Sigmoid colon (tissue), 7 donors: ENCODE measurements around the gene CTTN. TPM values are rescaled to one million over a fixed set of nuclear protein-coding genes. Genes with fewer than 3 reads are reported as not detected.

Experiments
- DNase-seq: peaks from one replicate; pipeline ENCODE4 v3.0.0-alpha.2; 2019
- H3K27ac ChIP-seq, 4 donors: fragments of 200-600 bp; sonication (generic); one replicate each; pipeline ENCODE4 v1.5.1; 2016 to 2019; ENCODE audit warnings: mild to moderate bottlenecking in 1 of 4
- H3K27me3 ChIP-seq, 3 donors: fragments of 200-600 bp; sonication (generic); one replicate each; pipeline ENCODE4 v1.5.1; 2019; ENCODE audit warnings: mild to moderate bottlenecking in 1 of 3
- H3K36me3 ChIP-seq, 4 donors: fragments of 200-600 bp; sonication (generic); one replicate each; pipeline ENCODE4 v1.5.1; 2016 to 2019
- H3K4me1 ChIP-seq, 4 donors: fragments of 200-600 bp; sonication (generic); one replicate each; pipeline ENCODE4 v1.5.1; 2017 to 2019
- H3K4me3 ChIP-seq, 4 donors: fragments of 200-600 bp; sonication (generic); one replicate each; pipeline ENCODE4 v1.5.1; 2017 to 2019; ENCODE audit warnings: mild to moderate bottlenecking in 2 of 4, moderate library complexity in 1 of 4
- H3K9me3 ChIP-seq, 4 donors: fragments of 200-600 bp in 3 of 4; sonication (generic) in 3 of 4; one replicate each; pipeline versions ENCODE4 v1.5.1 to v1.6.1; 2013 to 2019
- EP300 ChIP-seq, 4 donors: sonication (generic); formaldehyde crosslinking; IDR thresholded peaks; one replicate each; pipeline ENCODE4 v1.6.1; 2017; ENCODE audit warnings: antibody characterized with exemption in 4 of 4
- POLR2A ChIP-seq, 2 donors: fragments of 450-650 bp; IDR thresholded peaks; one replicate each; pipeline ENCODE4 v1.6.1; 2016; ENCODE audit warnings: antibody characterized with exemption in 2 of 2, mild to moderate bottlenecking in 2 of 2, moderate library complexity in 2 of 2
- POLR2AphosphoS5 ChIP-seq, 4 donors: sonication (generic); formaldehyde crosslinking; IDR thresholded peaks; one replicate each; pipeline ENCODE4 v1.6.1; 2017; ENCODE audit warnings: antibody characterized with exemption in 4 of 4
- WGBS, 2 donors: extraction: QIAGEN DNeasy Blood & Tissue Kit; methylation state at CpG; one replicate each; pipeline ENCODE4 v1.1.7; 2013; 5-methylcytosine and 5-hydroxymethylcytosine counted together
- intact Hi-C: fragments of 100-400 bp; cut with DNase I; formaldehyde crosslinking; loops from one replicate; pipeline ENCODE4 v1.15.1; 2023
- polyA plus RNA-seq, 3 donors: library from polyadenylated mRNA; stranded (reverse); fragments of 200-250 nt; gene quantifications; one replicate each; pipeline ENCODE4 v1.2.3, GENCODE V29; 2013
- total RNA-seq, 4 donors: library from RNA; depleted of rRNA; stranded (reverse); fragments of >200 nt; gene quantifications; one replicate each; pipeline ENCODE4 v1.1.0, GENCODE V29; 2016
- TF ChIP-seq, protein P1 (sequence below), 4 experiments: fragments of 450-650 bp in 3 of 4; fragments of 200-600 bp in 1 of 4; IDR thresholded peaks; one replicate each; pipeline ENCODE4 v1.5.1; 2016 to 2019; ENCODE audit warnings: antibody characterized with exemption in 4 of 4, mild to moderate bottlenecking in 3 of 4, moderate library complexity in 2 of 4
- donor health status: healthy with polysubstance abuse.
- donor health status: Bipolar disorder and iron deficiency.
- donor health status: healthy.

CTTN gene
- total and polyA plus RNA-seq, 7 donors: 87.1 to 312 (median 136) TPM

DNA sequence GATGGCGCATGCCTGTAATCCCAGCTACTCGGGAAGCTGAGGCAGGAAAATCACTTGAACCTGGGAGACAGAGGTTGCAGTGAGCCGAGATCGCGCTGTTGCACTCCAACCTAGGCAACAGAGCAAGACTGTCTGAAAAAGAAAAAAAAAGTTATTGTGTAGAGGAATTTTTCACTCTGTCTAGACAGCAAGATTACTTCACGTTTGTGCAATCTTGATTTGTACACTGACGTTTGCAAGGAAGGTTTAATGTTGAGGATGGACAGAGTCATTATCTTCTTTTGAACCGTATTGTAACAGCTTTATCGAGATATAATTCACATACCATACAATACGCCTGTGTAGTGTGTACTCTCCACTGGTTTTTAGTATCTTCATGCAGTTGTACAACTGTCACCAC lies 3.7 kb downstream of the CTTN start:
- 86 to 89% methylated on average over 10 of the region's 10 CpGs for WGBS, 2 donors
- Histone ChIP-seq H3K27ac (peak overlapping the region in 1 of 4 donors; percentile 39), H3K4me3 (no peak overlapping the region), H3K9me3 (no peaks in the 10 kb centered on the region), H3K27me3 (no peaks in the 10 kb centered on the region), H3K4me1 (peaks cover 0 to 51% (median 40%) of the 10 kb centered on the region in 4 donors), H3K36me3 (peaks cover 8 to 20% (median 12%) of the 10 kb centered on the region in 4 donors)
- intact Hi-C loops: loop anchor here (5.0 kb wide), 1 partner anchor 75 kb away; no protein-coding TSS in a partner anchor
- no peak for TF ChIP-seq EP300 (IDR thresholded peaks at IDR 0.05)
- TF ChIP-seq POLR2A (IDR thresholded peaks at IDR 0.05): no peak
- TF ChIP-seq POLR2AphosphoS5 (IDR thresholded peaks at IDR 0.05): no peak
- TF ChIP-seq, protein P1, sequence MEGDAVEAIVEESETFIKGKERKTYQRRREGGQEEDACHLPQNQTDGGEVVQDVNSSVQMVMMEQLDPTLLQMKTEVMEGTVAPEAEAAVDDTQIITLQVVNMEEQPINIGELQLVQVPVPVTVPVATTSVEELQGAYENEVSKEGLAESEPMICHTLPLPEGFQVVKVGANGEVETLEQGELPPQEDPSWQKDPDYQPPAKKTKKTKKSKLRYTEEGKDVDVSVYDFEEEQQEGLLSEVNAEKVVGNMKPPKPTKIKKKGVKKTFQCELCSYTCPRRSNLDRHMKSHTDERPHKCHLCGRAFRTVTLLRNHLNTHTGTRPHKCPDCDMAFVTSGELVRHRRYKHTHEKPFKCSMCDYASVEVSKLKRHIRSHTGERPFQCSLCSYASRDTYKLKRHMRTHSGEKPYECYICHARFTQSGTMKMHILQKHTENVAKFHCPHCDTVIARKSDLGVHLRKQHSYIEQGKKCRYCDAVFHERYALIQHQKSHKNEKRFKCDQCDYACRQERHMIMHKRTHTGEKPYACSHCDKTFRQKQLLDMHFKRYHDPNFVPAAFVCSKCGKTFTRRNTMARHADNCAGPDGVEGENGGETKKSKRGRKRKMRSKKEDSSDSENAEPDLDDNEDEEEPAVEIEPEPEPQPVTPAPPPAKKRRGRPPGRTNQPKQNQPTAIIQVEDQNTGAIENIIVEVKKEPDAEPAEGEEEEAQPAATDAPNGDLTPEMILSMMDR (IDR thresholded peaks at IDR 0.05): no peak
- no peak for DNase-seq

DNA sequence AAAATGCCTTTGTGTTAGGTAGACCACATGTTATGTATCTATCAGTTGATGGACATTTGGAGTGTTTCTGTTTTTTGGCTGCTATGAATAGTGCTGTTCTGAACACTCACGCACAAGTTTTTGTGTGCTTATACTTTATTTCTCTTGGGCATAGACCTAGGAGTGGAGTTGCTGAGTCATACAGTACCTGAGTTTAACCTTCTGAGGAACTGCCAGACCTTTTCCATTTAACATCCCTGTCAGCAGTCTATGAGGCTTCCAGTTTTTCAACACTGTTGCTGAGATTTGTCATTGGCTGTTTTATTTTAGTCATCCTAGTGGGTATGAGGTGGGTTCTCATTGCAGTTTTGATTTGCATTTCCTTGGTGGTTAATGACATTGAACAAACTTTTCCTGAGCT lies 4.4 kb downstream of the CTTN start:
- Histone ChIP-seq H3K27ac (no peak overlapping the region), H3K27me3 (no peaks in the 10 kb centered on the region)
- intact Hi-C loops: loop anchor here (5.0 kb wide), 1 partner anchor 75 kb away; no protein-coding TSS in a partner anchor

DNA sequence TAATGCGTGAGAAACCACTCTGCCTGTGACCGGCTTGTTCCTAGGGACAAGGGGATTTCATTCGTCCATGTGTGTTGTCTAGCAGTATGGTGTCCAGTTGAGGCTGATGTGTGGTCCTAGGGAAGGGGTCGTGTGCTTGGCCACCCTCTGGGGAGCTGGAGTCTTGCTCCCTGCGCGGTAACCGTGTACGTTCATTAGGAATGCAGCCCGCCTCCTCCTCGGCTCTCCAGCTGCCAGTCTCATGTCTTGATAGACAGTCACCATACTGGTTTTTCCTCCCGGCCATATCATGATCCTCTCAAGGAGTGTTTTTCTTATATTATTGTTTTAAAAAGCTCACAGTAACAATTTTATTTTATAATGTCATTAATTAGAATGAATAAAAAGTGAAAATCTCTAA lies 5.9 kb downstream of the CTTN start:
- 93 to 95% methylated on average over 11 of the region's 11 CpGs for WGBS, 2 donors
- DNase-seq: no peak
- no peak for TF ChIP-seq EP300 (IDR thresholded peaks at IDR 0.05)
- TF ChIP-seq POLR2A (IDR thresholded peaks at IDR 0.05): no peak
- TF ChIP-seq, protein P1 (IDR thresholded peaks at IDR 0.05): no peak
- TF ChIP-seq POLR2AphosphoS5 (IDR thresholded peaks at IDR 0.05): no peak
- peaks cover 28 to 43% (median 33%) of the 10 kb centered on the region in 4 donors for H3K36me3 ChIP-seq
- H3K27me3 ChIP-seq: no peaks in the 10 kb centered on the region
- no peaks in the 10 kb centered on the region for H3K9me3 ChIP-seq
- no peak overlapping the region for H3K27ac ChIP-seq
- H3K4me3 ChIP-seq: no peak overlapping the region
- peaks cover 0 to 37% (median 28%) of the 10 kb centered on the region in 4 donors for H3K4me1 ChIP-seq
- intact Hi-C loops: loop anchor here (5.0 kb wide), 1 partner anchor 77 kb away; no protein-coding TSS in a partner anchor

More for the DNA sequence above, 4.4 kb downstream of the CTTN start:
- H3K36me3 ChIP-seq: peaks cover 14 to 27% (median 18%) of the 10 kb centered on the region in 4 donors
- H3K4me3 ChIP-seq: no peak overlapping the region
- DNase-seq: no peak
- WGBS, 2 donors: 39 to 77% methylated on average over 1 of the region's 1 CpG
- TF ChIP-seq, protein P1 (IDR thresholded peaks at IDR 0.05): no peak
- TF ChIP-seq POLR2AphosphoS5 (IDR thresholded peaks at IDR 0.05) (no peak), POLR2A (IDR thresholded peaks at IDR 0.05) (no peak), EP300 (IDR thresholded peaks at IDR 0.05) (no peak)
- H3K9me3 ChIP-seq: no peaks in the 10 kb centered on the region
- peaks cover 0 to 45% (median 33%) of the 10 kb centered on the region in 4 donors for H3K4me1 ChIP-seq

DNA sequence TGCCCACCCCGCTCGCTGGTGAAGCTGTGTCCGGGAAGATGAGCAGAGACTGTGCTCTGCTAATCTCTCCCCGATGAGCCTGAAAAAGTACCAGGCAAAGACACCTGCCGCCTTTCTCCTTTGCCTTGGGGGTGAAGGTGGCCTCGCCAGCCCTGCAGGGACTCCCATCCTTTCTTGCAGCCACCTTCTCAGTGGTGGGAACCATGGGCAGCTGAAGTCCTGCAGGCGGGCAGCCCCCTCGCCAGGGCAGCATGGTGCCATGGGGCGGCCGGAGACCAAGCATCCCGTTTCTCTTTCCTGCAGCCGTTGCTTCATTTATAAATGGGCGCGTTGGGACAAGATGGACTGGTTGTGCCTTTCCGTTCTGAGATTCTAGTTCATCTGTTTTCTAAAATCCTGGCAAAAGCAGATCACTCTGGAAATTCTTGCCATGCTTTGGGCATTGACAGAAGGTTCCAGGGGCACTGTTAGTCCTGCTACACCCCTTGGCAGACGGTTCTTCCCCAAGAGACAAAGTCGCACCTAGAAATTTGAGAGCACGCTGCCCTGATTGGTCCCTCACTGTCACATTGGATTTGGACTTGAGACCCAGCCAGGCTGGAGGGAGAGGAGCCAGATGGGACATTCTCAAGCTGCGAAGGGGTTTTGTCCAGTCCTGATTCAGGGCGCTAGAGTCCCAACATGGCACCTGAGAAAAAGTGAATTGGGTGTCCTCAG lies 7.5 kb downstream of the CTTN start:
- Histone ChIP-seq H3K4me1 (peaks cover 0 to 21% (median 12%) of the 10 kb centered on the region in 4 donors), H3K36me3 (peaks cover 41 to 59% (median 49%) of the 10 kb centered on the region in 4 donors), H3K27ac (no peak overlapping the region), H3K4me3 (no peak overlapping the region), H3K9me3 (no peaks in the 10 kb centered on the region), H3K27me3 (no peaks in the 10 kb centered on the region)
- intact Hi-C loops: no loop called here
- 95% methylated on average over 20 of the region's 20 CpGs for WGBS, 2 donors
- TF ChIP-seq, protein P1 (IDR thresholded peaks at IDR 0.05): no peak
- no peak for TF ChIP-seq EP300 (IDR thresholded peaks at IDR 0.05)
- TF ChIP-seq POLR2A (IDR thresholded peaks at IDR 0.05): no peak
- TF ChIP-seq POLR2AphosphoS5 (IDR thresholded peaks at IDR 0.05): no peak
- DNase-seq: no peak
